ENCODE data around the gene CTNNAL1.

DNA sequence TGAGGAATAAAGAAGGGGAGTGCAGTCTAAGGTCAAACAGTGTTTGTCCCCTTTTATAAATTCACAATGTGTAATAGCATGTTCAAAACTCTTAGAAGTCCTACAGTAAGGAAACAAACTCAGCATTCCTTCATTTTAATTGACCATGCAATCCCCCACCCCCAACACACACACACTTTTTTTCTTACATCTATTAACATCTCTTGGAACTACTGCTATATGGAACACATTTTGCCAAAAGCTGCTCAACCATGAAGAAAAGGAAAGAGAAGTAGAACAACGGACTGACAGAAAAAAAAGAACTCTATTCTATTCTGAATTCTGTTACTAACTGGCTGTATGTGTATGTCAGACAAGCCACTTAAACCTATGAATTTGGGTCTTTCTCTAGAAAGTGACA lies 2.8 kb upstream of the CTNNAL1 start:
- TF ChIP-seq, protein P1, sequence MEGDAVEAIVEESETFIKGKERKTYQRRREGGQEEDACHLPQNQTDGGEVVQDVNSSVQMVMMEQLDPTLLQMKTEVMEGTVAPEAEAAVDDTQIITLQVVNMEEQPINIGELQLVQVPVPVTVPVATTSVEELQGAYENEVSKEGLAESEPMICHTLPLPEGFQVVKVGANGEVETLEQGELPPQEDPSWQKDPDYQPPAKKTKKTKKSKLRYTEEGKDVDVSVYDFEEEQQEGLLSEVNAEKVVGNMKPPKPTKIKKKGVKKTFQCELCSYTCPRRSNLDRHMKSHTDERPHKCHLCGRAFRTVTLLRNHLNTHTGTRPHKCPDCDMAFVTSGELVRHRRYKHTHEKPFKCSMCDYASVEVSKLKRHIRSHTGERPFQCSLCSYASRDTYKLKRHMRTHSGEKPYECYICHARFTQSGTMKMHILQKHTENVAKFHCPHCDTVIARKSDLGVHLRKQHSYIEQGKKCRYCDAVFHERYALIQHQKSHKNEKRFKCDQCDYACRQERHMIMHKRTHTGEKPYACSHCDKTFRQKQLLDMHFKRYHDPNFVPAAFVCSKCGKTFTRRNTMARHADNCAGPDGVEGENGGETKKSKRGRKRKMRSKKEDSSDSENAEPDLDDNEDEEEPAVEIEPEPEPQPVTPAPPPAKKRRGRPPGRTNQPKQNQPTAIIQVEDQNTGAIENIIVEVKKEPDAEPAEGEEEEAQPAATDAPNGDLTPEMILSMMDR (IDR thresholded peaks at IDR 0.05 in 4 of 5, conservative IDR thresholded peaks at IDR 0.05 in 1 of 5) = no peak
- no peak for TF ChIP-seq POLR2A (IDR thresholded peaks at IDR 0.05)

All from gastrocnemius medialis (tissue), 4 donors.